GM21390 (cell line): ENCODE measurements around the gene FARP1.
"Not testable (repeated sequence)": the region's sequence is repeated elsewhere in the genome, so short reads cannot be mapped to it uniquely, and the experiment has no call there.

Experiments used
- ATAC-seq: cut with Tn5 transposase; IDR thresholded peaks from one replicate; pipeline ENCODE4 v1.9.1; 2021; ENCODE audit not compliant: unreplicated experiment

Gene FARP1

GRCh38 chr13:98390086-98390715, 247.3 kb downstream of the FARP1 start:
- ATAC-seq: no peak

GRCh38 chr13:98393873-98394272, 251.0 kb downstream of the FARP1 start:
- ATAC-seq: no peak

- ATAC-seq: no peak
Measured at GRCh38 chr13:98394820-98395510, 252.1 kb downstream of the FARP1 start.

DNA sequence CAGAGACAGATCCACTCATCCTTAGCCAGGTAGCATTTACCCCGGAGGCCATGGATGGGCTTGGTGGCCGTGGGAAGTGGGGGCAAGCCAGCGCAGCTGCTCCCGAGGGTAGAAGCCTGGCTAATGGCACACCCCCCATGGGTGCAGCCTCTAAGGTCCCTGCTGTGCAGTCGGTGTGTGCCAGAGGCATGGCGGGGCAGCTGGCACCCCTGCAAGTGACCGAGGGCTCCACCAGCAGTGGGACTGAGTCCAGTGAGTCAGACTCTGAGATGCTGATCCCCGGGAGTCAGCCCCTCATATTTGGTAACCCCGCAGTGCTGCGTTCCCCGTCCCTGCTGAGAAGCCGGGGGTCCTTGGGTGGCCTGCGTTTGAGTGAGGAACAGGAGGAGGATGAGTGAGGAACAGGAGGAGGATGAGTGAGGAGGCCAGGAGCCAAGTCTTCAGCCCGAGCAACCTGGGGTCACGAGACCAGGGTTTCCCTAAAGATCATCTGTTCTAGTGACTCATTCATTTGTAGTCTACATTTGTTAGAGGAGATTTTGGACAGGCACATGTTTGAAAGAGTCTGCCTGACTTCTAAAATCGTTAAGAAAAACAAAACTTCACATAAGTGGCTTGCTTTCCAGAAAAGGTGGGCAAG, 253.3 kb downstream of the FARP1 start:
- no peak for ATAC-seq

DNA sequence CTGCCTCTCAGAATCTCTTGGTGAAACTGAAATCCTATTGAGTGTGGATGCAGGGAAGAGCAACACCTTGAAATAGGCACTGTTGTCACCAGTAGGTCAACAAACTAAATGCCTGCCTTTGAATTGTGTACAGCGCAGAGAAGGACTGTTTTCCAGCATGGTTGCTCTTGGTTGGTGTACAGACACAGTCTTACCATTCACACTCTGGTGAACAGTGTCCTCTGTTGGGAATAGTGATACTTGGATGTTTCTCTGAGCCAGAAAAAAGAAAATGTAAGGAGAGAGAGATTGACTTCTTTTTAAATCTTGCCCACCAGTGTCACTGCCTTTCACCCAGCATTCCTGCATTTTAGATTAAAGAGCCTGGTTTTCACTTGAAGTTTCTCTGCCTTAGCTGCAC, 254.3 kb downstream of the FARP1 start:
- ATAC-seq: no peak

GRCh38 chr13:98397861-98398260, 255.0 kb downstream of the FARP1 start:
- no peak for ATAC-seq

DNA sequence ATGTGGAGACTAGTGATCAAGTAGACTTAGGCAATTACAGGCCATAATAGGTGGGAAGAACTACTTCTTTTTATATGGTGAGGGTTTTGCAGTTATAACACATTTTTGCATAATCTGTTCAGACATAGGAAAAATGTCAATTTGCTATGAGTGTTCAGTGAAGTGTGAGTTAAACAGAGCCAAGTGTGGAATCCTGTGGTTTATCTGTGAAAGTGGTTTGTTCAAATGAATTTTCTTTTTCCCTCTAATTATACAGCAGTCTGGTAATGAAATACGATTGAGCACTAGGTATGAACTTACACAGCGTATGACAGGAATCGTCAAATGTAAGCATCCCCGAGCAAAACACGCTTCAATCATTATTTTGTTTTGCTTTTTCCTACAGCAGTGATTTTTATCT, 255.7 kb downstream of the FARP1 start:
- ATAC-seq: no peak

DNA sequence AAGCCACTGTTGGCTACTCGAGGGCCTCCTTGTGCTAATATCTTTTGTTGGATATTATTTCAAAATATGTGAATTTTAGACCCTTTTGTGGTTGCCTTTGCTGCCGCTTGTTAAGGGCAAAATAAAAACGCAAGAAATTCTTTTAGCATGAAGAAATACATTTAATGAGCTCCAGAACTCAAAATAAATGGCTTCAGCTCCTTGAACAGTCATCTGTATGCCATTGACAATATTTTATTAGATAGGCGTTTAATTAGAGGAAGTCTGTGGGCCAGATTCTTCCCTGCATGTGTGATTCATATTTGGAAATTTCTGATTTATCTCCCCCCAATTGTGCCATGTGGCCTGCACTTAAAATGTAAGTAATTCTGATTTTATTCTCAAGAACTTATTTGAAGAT, 256.9 kb downstream of the FARP1 start:
- ATAC-seq: no peak

GRCh38 chr13:98401934-98402333, 259.0 kb downstream of the FARP1 start:
- ATAC-seq: no peak

- ATAC-seq: no peak
Measured at GRCh38 chr13:98403076-98403475, 260.2 kb downstream of the FARP1 start.

DNA sequence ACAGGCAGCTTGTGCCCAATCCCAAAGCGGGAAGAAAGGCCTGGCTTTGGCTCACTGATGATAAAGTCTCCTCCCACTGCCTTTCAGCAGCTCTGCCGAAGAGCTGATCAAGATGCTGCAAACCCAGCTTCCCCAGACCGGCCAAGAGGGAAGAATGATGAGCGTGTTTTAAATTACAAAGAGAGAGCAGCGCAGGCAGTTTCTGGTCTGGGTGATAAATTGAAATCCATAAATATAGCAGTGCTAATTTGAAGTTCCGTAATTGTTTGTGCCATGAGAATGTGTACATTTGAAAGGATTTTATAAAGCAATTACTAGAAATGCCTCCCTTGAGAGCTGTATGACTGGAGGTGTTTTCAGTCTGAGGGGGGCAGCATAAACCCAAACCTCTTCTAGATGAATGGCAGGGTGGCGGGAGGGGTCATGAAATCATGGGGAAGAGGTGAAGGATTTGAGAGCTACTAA, 262.2 kb downstream of the FARP1 start:
- ATAC-seq: no peak

DNA sequence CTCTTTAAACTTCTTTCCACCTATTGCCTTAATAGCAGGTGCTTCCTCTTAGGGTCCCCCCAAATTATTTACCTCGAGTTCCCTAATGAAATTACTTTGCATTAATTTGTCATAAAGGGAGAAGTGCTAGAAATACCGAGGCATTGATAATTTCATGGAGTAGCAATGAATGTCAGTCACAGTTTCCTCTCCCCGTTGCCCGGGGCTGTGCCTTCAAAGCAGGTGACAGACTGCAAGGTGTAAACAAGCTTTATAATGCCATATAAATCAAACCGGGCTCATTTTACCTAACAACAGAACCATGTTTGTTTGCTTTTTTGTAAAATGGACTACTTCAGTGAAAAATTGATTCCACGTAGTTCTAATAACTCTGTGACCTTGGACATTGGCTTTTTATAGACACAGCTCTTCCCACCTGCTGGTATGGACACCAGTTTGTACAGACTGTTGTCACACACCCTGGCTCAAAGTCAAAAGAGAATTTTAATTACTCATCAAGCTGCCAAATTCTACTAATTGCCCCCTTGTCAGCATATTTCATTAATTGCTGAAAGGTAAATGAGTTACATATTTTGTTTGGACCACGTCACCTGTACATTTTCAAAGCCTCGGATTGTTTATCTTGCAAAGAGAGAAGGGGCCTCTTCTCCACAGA, 262.9 kb downstream of the FARP1 start:
- no peak for ATAC-seq

DNA sequence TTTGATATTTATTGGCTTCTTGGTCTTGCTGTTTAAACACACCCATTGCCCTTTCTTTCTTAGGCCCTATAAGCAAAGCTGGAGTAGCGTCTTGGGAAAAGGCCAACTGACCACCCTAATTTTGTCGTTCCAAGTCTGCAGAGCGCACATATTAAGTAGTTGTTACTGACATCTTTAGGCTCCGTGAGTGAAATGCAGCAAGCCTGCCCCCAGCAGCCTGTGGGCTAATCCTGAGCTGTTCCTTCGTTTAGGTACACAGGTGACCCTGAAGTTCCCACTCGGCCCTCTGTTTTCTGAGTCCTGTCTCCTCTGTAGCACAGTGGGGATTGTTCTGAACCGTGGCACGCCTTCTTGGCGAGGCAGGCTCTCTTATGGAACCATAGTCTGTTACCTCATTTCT, 263.5 kb downstream of the FARP1 start:
- no peak for ATAC-seq

GRCh38 chr13:98406971-98407370, 264.1 kb downstream of the FARP1 start:
- no peak for ATAC-seq

GRCh38 chr13:98407575-98407974, 264.7 kb downstream of the FARP1 start:
- ATAC-seq: no peak

- ATAC-seq: no peak
Measured at GRCh38 chr13:98409281-98409680, 266.4 kb downstream of the FARP1 start.

- no peak for ATAC-seq
Measured at GRCh38 chr13:98410612-98411011, 267.7 kb downstream of the FARP1 start.

- no peak for ATAC-seq
Measured at GRCh38 chr13:98411013-98411412, 268.1 kb downstream of the FARP1 start.

DNA sequence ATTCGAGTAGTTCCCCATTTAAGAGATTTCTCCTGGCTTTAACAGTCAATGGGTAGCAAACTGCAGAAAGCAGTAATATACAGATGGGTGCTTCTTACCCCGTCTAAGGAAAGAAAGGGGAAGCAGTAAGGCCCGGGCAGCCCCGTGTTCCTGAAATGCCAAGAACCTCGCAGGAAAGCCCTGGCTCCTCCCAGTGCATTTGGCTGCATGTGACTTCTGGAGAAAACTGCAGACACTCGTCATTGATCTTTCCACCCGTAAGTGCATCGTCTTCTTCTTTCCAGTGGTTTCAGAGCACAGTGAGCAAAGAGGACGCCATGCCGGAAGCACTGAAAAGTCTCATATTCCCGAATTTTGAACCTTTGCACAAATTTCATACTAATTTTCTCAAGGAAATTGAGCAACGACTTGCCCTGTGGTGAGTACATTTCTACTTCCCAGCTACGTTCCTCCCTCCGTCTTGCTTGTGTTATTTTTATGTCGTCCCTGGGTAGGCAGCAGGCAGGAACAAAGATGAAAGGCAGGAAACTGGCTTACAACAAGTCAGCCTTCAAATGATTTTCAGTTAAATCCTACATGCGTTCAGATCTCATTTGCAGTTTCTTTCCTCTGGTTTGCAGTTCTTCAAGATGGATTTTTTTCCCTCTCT, 268.8 kb downstream of the FARP1 start:
- ATAC-seq: no peak

DNA sequence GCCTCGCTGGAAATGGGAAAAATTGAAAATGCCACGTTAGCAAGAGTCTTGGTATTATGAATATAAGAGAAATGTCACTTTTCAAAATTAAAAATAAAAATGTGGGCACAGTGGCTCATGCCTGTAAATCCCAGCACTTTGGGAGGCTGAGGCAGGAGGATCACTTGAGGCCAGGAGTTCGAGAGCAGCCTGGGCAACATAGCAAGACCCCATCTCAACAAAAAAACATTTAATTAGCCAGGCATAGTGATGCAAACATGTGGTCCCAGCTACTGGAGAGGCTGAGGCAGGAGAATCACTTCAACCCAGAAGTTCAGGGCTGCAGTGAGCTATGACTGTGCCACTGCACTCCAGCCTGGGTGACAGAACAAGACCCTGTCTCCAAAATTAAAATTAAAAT, 270.4 kb downstream of the FARP1 start:
- not testable (repeated sequence) for ATAC-seq

- ATAC-seq: no peak
Measured at GRCh38 chr13:98413796-98414195, 270.9 kb downstream of the FARP1 start.
